SK-N-SH treated with all-trans-retinoic acid at 6 μM for 48 hours (cell line): ENCODE measurements around the gene MR1.

ENCODE experiments used
- ARNTL ChIP-seq: fragments of 450-650 bp; formaldehyde crosslinking; IDR thresholded peaks from 2 replicates; pipeline ENCODE4 v1.5.0; 2020; ENCODE audit warnings: low read depth, mild to moderate bottlenecking, moderate library complexity, borderline replicate concordance
- CREB5 ChIP-seq: fragments of 250-450 bp; sonication (Bioruptor Pico); IDR thresholded peaks from 2 replicates; pipeline ENCODE4 v1.5.1; 2020; ENCODE audit warnings: low read depth, mild to moderate bottlenecking, moderate library complexity
- CSDC2 ChIP-seq: fragments of 250-450 bp; sonication (Bioruptor Pico); IDR thresholded peaks from 2 replicates; pipeline ENCODE4 v1.5.0; 2020; ENCODE audit warnings: mild to moderate bottlenecking, moderate library complexity
- ESRRG ChIP-seq: fragments of 250-450 bp; sonication (Bioruptor Pico); IDR thresholded peaks from 2 replicates; pipeline ENCODE4 v1.6.1; 2021; ENCODE audit warnings: mild to moderate bottlenecking
- ISL1 ChIP-seq: fragments of 250-450 bp; sonication (Bioruptor Pico); IDR thresholded peaks from 2 replicates; pipeline ENCODE4 v2.1.2; 2022; ENCODE audit warnings: mild to moderate bottlenecking, moderate library complexity
- PATZ1 ChIP-seq: fragments of 250-450 bp; sonication (Bioruptor Pico); IDR thresholded peaks from 2 replicates; pipeline ENCODE4 v1.8.0; 2020; ENCODE audit warnings: mild to moderate bottlenecking, moderate library complexity, borderline replicate concordance
- RARB ChIP-seq: fragments of 250-450 bp; sonication (Bioruptor Pico); IDR thresholded peaks from 2 replicates; pipeline ENCODE4 v1.8.0; 2021; ENCODE audit warnings: mild to moderate bottlenecking, moderate library complexity
- SNAI2 ChIP-seq: fragments of 250-450 bp; sonication (Bioruptor Pico); IDR thresholded peaks from 2 replicates; pipeline ENCODE4 v1.5.0; 2020; ENCODE audit warnings: mild to moderate bottlenecking, moderate library complexity
- TOX ChIP-seq: fragments of 250-450 bp; sonication (Bioruptor Pico); IDR thresholded peaks from 2 replicates; pipeline ENCODE4 v1.8.0; 2021; ENCODE audit warnings: mild to moderate bottlenecking, moderate library complexity, borderline replicate concordance
- ZNF565 ChIP-seq: fragments of 450-650 bp; formaldehyde crosslinking; conservative IDR thresholded peaks from 2 replicates; pipeline ENCODE4 v1.5.0; 2020; ENCODE audit warnings: low read depth, mild to moderate bottlenecking, moderate library complexity
- TF ChIP-seq, protein P1 (sequence below): fragments of 250-450 bp; sonication (Bioruptor Pico); IDR thresholded peaks from 2 replicates; pipeline ENCODE4 v1.8.0; 2021; ENCODE audit warnings: low read depth, mild to moderate bottlenecking, moderate library complexity, borderline replicate concordance

GRCh38 chr1:181089676-181090544 lies 56.1 kb downstream of the MR1 start:
- TF ChIP-seq, protein P1, sequence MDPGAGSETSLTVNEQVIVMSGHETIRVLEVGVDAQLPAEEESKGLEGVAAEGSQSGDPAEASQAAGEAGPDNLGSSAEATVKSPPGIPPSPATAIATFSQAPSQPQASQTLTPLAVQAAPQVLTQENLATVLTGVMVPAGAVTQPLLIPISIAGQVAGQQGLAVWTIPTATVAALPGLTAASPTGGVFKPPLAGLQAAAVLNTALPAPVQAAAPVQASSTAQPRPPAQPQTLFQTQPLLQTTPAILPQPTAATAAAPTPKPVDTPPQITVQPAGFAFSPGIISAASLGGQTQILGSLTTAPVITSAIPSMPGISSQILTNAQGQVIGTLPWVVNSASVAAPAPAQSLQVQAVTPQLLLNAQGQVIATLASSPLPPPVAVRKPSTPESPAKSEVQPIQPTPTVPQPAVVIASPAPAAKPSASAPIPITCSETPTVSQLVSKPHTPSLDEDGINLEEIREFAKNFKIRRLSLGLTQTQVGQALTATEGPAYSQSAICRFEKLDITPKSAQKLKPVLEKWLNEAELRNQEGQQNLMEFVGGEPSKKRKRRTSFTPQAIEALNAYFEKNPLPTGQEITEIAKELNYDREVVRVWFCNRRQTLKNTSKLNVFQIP (CRISPR knock-in tag), result no peak
- TF ChIP-seq ESRRG (CRISPR knock-in tag), result no peak
- TF ChIP-seq ARNTL (CRISPR knock-in tag), result no peak
- TF ChIP-seq CSDC2, result no peak
- TF ChIP-seq RARB, result 0 out of 2 replicates have a peak, but pooled peaks have one; percentile 39
- TF ChIP-seq ZNF565 (CRISPR knock-in tag), result no peak
- TF ChIP-seq TOX (CRISPR knock-in tag), result no peak
- no peak for TF ChIP-seq ISL1 (CRISPR knock-in tag)
- TF ChIP-seq PATZ1 (CRISPR knock-in tag), result no peak
- no peak for TF ChIP-seq CREB5 (CRISPR knock-in tag)
- no peak for TF ChIP-seq SNAI2 (CRISPR knock-in tag)
